CD4-positive, alpha-beta memory T cell (primary cell): ENCODE results near the gene RAPH1. TPM values are rescaled to one million over a fixed set of nuclear protein-coding genes. Genes with fewer than 3 reads are reported as not detected.
"Not testable (repeated sequence)": the region's sequence is repeated elsewhere in the genome, so short reads cannot be mapped to it uniquely, and the experiment has no call there.

ENCODE experiments used
- CTCF ChIA-PET: fragments of 350-600 bp; sonication (Branson Sonifier 250); formaldehyde crosslinking; loops from one replicate; lab custom pipeline; 2021; ENCODE audit warnings: inconsistent platforms; ENCODE audit not compliant: partially characterized antibody; lab: Charles Lee
- POLR2A ChIA-PET: fragments of 350-600 bp; sonication (Branson Sonifier 250); formaldehyde crosslinking; loops from one replicate; lab custom pipeline; 2021; ENCODE audit not compliant: partially characterized antibody; lab: Charles Lee
- DNase-seq, 5 donors: peaks; one replicate each; pipeline versions ENCODE4 v3.0.0 to v3.0.0-alpha.2; 2020 to 2022; ENCODE audit warnings: mixed read lengths in 1 of 5
- H3K27ac ChIP-seq: one replicate; pipeline ENCODE4 v1.7.0; 2013; ENCODE audit warnings: low read depth, low read length
- H3K27me3 ChIP-seq: 2 replicates; pipeline ENCODE4 v1.7.0; 2013; ENCODE audit warnings: mild to moderate bottlenecking, low read length, moderate library complexity; ENCODE audit not compliant: insufficient read depth
- H3K36me3 ChIP-seq: 2 replicates; pipeline ENCODE4 v1.7.0; 2013; ENCODE audit warnings: mild to moderate bottlenecking, low read length, moderate library complexity; ENCODE audit not compliant: insufficient read depth
- H3K4me1 ChIP-seq: 2 replicates; pipeline ENCODE4 v1.7.0; 2013; ENCODE audit warnings: mild to moderate bottlenecking, low read length, moderate library complexity; ENCODE audit not compliant: insufficient read depth
- H3K4me3 ChIP-seq, 2 donors: one replicate each; pipeline ENCODE4 v1.7.0; 2013; ENCODE audit warnings: low read length in 2 of 2, mild to moderate bottlenecking in 1 of 2
- H3K9me3 ChIP-seq, 2 donors: one replicate each; pipeline ENCODE4 v1.7.0; 2013; ENCODE audit warnings: low read length in 2 of 2, control low read depth in 1 of 2; ENCODE audit not compliant: control insufficient read depth in 1 of 2
- H3K27ac Mint-ChIP-seq, 7 donors: one replicate each; pipeline ENCODE4 v1.8.0; 2020 to 2021; ENCODE audit warnings: mixed read lengths in 7 of 7, mild to moderate bottlenecking in 6 of 7, inconsistent platforms in 3 of 7, moderate library complexity in 3 of 7
- H3K27me3 Mint-ChIP-seq, 2 donors: one replicate each; pipeline ENCODE4 v1.8.0; 2020 to 2021; ENCODE audit warnings: mixed read lengths in 2 of 2
- H3K36me3 Mint-ChIP-seq, 2 donors: one replicate each; pipeline ENCODE4 v1.8.0; 2020 to 2021; ENCODE audit warnings: mixed read lengths in 2 of 2, inconsistent platforms in 1 of 2, mild to moderate bottlenecking in 1 of 2
- H3K4me1 Mint-ChIP-seq, 4 donors: one replicate each; pipeline ENCODE4 v1.8.0; 2020 to 2021; ENCODE audit warnings: mixed read lengths in 4 of 4, mild to moderate bottlenecking in 1 of 4
- H3K4me3 Mint-ChIP-seq, 8 donors: one replicate each; pipeline ENCODE4 v1.8.0; 2020 to 2021; ENCODE audit warnings: mixed read lengths in 8 of 8, mild to moderate bottlenecking in 7 of 8, moderate library complexity in 6 of 8, inconsistent platforms in 3 of 8
- H3K9me3 Mint-ChIP-seq, 8 donors: one replicate each; pipeline ENCODE4 v1.8.0; 2020 to 2021; ENCODE audit warnings: mixed read lengths in 8 of 8, mild to moderate bottlenecking in 5 of 8, inconsistent platforms in 3 of 8, moderate library complexity in 1 of 8
- intact Hi-C: fragments of 100-400 bp; cut with micrococcal nuclease; formaldehyde crosslinking; loops from one replicate; pipeline ENCODE4 v1.15.1; 2023
- polyA plus RNA-seq, 2 donors: library from polyadenylated mRNA; unstranded; fragments of 300-500 nt; fragmentation: Illumina TruSeq; gene quantifications; one replicate each; pipeline ENCODE4 v1.2.3, GENCODE V29; 2021
- total RNA-seq, 2 experiments: library from RNA; stranded (reverse); gene quantifications; one replicate each; pipeline ENCODE4 v1.2.3, GENCODE V29; 2021

RAPH1 gene
- total and polyA plus RNA-seq, 4 experiments from 2014 or later = 1.0 to 2.6 (median 1.6) TPM

- Mint-ChIP-seq H3K27me3 (no peaks in the 10 kb centered on the region), H3K27ac (no peak overlapping the region), H3K4me3 (no peak overlapping the region), H3K9me3 (no peaks in the 10 kb centered on the region), H3K4me1 (no peaks in the 10 kb centered on the region), H3K36me3 (peaks cover 0 to 13% of the 10 kb centered on the region in 2 donors)
- DNase-seq = no peak
- Histone ChIP-seq H3K4me3 (no peak overlapping the region), H3K27ac (no peak overlapping the region), H3K9me3 (no peaks in the 10 kb centered on the region), H3K27me3 (no peaks in the 10 kb centered on the region), H3K4me1 (no peaks in the 10 kb centered on the region), H3K36me3 (no peaks in the 10 kb centered on the region)
- ChIA-PET POLR2A (no interaction called here), CTCF (interaction anchor here (0.9 kb wide), 1 partner anchor 9 kb away, joined by 4 read pairs; no protein-coding TSS in a partner anchor)
- intact Hi-C loops = no loop called here
Observed at GRCh38 chr2:203440671-203441070, 94.4 kb downstream of the RAPH1 start.

DNA sequence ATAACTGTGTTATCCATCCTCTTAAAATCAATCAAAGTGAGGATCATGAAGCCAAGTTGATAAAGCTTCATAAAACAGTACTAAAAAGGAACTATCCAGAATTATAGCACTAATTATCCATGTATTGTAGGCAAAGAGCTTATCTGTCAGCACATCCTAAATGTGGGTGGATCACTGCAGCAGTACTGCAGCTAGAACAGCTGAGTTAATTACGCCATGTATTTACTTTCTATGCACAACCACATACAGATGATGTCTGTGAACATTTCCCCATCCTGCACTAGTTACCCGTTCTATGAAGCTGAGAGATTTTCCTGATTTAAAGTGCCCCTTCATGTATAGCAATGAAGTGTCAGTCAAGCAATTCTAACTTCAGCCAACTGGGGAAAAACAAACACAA, 96.6 kb downstream of the RAPH1 start:
- Histone ChIP-seq H3K27ac (no peak overlapping the region), H3K4me3 (no peak overlapping the region), H3K36me3 (no peaks in the 10 kb centered on the region), H3K27me3 (no peaks in the 10 kb centered on the region), H3K9me3 (no peaks in the 10 kb centered on the region), H3K4me1 (no peaks in the 10 kb centered on the region)
- ChIA-PET CTCF (interaction anchor here (2.4 kb wide), 1 partner anchor 16 kb away, joined by 9 read pairs; no protein-coding TSS in a partner anchor), POLR2A (no interaction called here)
- no peak overlapping the region for H3K4me3 Mint-ChIP-seq
- H3K36me3 Mint-ChIP-seq = peaks cover 0 to 9% of the 10 kb centered on the region in 2 donors
- intact Hi-C loops = no loop called here
- no peak overlapping the region for H3K27ac Mint-ChIP-seq
- DNase-seq = no peak
- no peaks in the 10 kb centered on the region for H3K4me1 Mint-ChIP-seq
- no peaks in the 10 kb centered on the region for H3K27me3 Mint-ChIP-seq
- H3K9me3 Mint-ChIP-seq = no peaks in the 10 kb centered on the region

DNA sequence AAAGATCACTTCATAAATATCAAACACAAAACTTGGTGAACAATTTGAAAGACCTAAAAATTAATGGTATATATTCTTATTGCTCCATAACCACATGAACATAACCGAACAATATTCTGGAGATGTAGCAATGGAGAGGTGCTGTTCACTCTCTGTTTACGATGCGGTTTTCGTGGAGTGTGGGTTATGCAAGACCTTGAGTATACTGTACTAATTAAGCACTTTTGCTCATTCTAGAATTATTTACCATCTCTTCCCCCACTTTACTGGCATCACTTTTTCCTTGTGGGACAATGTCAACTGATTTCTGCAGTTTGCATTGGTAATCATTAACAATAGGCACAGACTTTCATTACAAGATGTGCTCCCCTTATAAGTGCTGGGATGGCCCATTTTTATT, 97.6 kb downstream of the RAPH1 start:
- H3K9me3 ChIP-seq = no peaks in the 10 kb centered on the region
- Mint-ChIP-seq H3K4me3 (no peak overlapping the region), H3K4me1 (no peaks in the 10 kb centered on the region), H3K27me3 (no peaks in the 10 kb centered on the region), H3K27ac (no peak overlapping the region), H3K9me3 (no peaks in the 10 kb centered on the region), H3K36me3 (peaks cover 4 to 9% of the 10 kb centered on the region in 2 donors)
- no peak overlapping the region for H3K27ac ChIP-seq
- intact Hi-C loops = no loop called here
- ChIA-PET POLR2A (no interaction called here), CTCF (interaction anchor here (2.4 kb wide), 1 partner anchor 17 kb away, joined by 9 read pairs; no protein-coding TSS in a partner anchor)
- no peaks in the 10 kb centered on the region for H3K36me3 ChIP-seq
- no peaks in the 10 kb centered on the region for H3K27me3 ChIP-seq
- no peak for DNase-seq
- no peaks in the 10 kb centered on the region for H3K4me1 ChIP-seq
- H3K4me3 ChIP-seq = no peak overlapping the region

- no peak overlapping the region for H3K4me3 Mint-ChIP-seq
- intact Hi-C loops = no loop called here
- no peak overlapping the region for H3K4me3 ChIP-seq
- CTCF ChIA-PET = interaction anchor here (0.6 kb wide), 1 partner anchor 105 kb away, joined by 3 read pairs; no protein-coding TSS in a partner anchor
- H3K27me3 ChIP-seq = no peaks in the 10 kb centered on the region
- H3K9me3 Mint-ChIP-seq = no peaks in the 10 kb centered on the region
- no peaks in the 10 kb centered on the region for H3K4me1 Mint-ChIP-seq
- no peaks in the 10 kb centered on the region for H3K27me3 Mint-ChIP-seq
- no peaks in the 10 kb centered on the region for H3K9me3 ChIP-seq
- peaks cover 4 to 12% of the 10 kb centered on the region in 2 donors for H3K36me3 Mint-ChIP-seq
- no peaks in the 10 kb centered on the region for H3K36me3 ChIP-seq
- no peak for DNase-seq
- H3K4me1 ChIP-seq = no peaks in the 10 kb centered on the region
- no peak overlapping the region for H3K27ac Mint-ChIP-seq
- POLR2A ChIA-PET = no interaction called here
- no peak overlapping the region for H3K27ac ChIP-seq
Observed at GRCh38 chr2:203436496-203436895, 98.6 kb downstream of the RAPH1 start.

DNA sequence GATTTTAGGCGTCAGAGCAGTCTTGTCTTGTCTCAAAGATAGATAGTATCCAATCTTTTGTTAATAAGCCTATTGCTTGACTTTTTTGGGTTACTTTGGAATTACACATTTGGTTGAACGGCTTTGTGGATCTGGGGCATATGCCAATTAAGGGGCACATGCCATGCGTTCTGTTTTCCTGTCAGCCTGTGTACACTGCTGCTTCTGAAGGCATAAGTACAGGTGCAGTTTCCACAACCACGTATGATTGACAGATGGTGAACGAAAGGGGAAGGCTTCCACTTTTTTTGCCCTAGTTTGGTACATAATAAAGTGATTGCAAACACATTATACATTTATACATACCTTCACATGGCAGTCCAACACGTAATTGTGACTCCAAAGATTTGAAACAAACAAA, 102.3 kb downstream of the RAPH1 start:
- no peaks in the 10 kb centered on the region for H3K27me3 ChIP-seq
- Mint-ChIP-seq H3K9me3 (no peaks in the 10 kb centered on the region), H3K36me3 (peaks cover 13 to 16% of the 10 kb centered on the region in 2 donors), H3K27me3 (no peaks in the 10 kb centered on the region), H3K4me3 (no peak overlapping the region), H3K27ac (peak overlapping the region in 1 of 7 donors; percentile 47), H3K4me1 (no peaks in the 10 kb centered on the region)
- CTCF ChIA-PET = interaction anchor here (1.8 kb wide), 1 partner anchor 9 kb away, joined by 5 read pairs; no protein-coding TSS in a partner anchor
- H3K27ac ChIP-seq = no peak overlapping the region
- no peaks in the 10 kb centered on the region for H3K4me1 ChIP-seq
- H3K4me3 ChIP-seq = no peak overlapping the region
- no peak for DNase-seq
- no peaks in the 10 kb centered on the region for H3K9me3 ChIP-seq
- no peaks in the 10 kb centered on the region for H3K36me3 ChIP-seq
- intact Hi-C loops = no loop called here
- POLR2A ChIA-PET = no interaction called here

GRCh38 chr2:203431391-203432185, 103.5 kb downstream of the RAPH1 start:
- no peak overlapping the region for H3K4me3 Mint-ChIP-seq
- no peaks in the 10 kb centered on the region for H3K4me1 Mint-ChIP-seq
- H3K27ac Mint-ChIP-seq = no peak overlapping the region
- Histone ChIP-seq H3K27me3 (no peaks in the 10 kb centered on the region), H3K9me3 (no peaks in the 10 kb centered on the region), H3K36me3 (no peaks in the 10 kb centered on the region), H3K27ac (no peak overlapping the region), H3K4me3 (no peak overlapping the region), H3K4me1 (no peaks in the 10 kb centered on the region)
- ChIA-PET CTCF (interaction anchor here (1.8 kb wide), 1 partner anchor 11 kb away, joined by 5 read pairs; no protein-coding TSS in a partner anchor), POLR2A (no interaction called here)
- intact Hi-C loops = no loop called here
- no peak for DNase-seq
- no peaks in the 10 kb centered on the region for H3K27me3 Mint-ChIP-seq
- H3K36me3 Mint-ChIP-seq = peaks cover 20 to 27% of the 10 kb centered on the region in 2 donors
- H3K9me3 Mint-ChIP-seq = no peaks in the 10 kb centered on the region

DNA sequence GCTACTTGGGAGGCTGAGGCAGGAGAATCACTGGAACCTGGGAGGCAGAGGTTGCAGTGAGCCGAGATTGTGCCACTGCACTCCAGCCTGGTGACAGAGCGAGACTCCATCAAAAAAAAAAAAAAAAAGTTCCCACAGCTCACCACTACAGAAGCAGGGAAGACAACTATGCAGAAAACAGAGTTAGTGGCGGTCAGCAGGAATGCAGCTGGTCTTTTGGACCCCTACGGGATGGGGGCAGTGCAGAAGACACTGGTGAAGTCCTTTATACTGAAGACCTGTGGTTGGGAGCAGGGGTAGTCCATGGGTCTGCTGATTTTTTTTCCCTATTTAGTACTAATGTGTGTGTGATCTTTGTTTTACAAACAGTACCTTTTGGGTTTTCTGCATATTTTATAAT, 105.5 kb downstream of the RAPH1 start:
- H3K4me1 ChIP-seq, H3K4me3 Mint-ChIP-seq, H3K9me3 Mint-ChIP-seq, H3K27ac Mint-ChIP-seq, POLR2A ChIA-PET, H3K27me3 Mint-ChIP-seq, H3K27me3 ChIP-seq, H3K36me3 ChIP-seq, H3K9me3 ChIP-seq, H3K27ac ChIP-seq, DNase-seq, intact Hi-C loops, H3K4me3 ChIP-seq, H3K4me1 Mint-ChIP-seq: not testable (repeated sequence)
- CTCF ChIA-PET = interaction anchor here (3.0 kb wide), 1 partner anchor 23 kb away, joined by 12 read pairs; no protein-coding TSS in a partner anchor
- H3K36me3 Mint-ChIP-seq = peaks cover 24 to 27% of the 10 kb centered on the region in 2 donors
